HTERT RPE-1 (cell line): ENCODE data around the gene CAPN2.
"Not testable (repeated sequence)": the region's sequence is repeated elsewhere in the genome, so short reads cannot be mapped to it uniquely, and the experiment has no call there.

Experiments
- in situ Hi-C: fragments of 300-500 bp; cut with MboI; formaldehyde crosslinking; loops from 4 replicates; pipeline ENCODE4 v1.14.3; 2020; ENCODE audit warnings: low sequenced_read_pairs

CAPN2 gene

DNA sequence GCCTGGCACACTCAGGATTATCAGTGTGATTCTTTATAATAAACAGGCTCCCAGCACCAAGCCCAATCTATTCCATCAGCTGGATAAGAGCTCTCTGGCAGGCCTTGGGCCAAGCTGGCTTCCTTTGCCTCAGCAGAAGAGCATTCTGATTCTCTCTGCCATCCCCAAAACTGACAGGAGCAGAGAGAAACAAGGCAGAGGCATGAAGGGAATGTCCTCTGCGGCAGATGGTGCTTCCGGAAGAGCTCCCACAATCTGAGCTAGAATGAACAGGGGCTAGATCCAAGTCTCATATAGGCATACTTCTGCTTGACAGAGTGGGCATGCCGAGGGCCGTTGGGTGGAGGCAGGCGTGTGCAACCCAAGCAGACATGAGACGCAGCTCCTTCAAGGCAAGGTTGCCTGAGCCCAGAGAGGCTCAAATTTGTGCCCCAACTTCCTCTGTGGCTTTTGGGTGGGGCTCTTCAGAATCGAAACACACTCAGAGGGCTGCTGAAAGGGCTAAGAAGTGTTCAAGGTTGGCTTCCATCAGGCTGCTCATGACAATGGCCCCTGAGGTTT lies 4.0 kb downstream of the CAPN2 start:
- in situ Hi-C loops: no loop called here

DNA sequence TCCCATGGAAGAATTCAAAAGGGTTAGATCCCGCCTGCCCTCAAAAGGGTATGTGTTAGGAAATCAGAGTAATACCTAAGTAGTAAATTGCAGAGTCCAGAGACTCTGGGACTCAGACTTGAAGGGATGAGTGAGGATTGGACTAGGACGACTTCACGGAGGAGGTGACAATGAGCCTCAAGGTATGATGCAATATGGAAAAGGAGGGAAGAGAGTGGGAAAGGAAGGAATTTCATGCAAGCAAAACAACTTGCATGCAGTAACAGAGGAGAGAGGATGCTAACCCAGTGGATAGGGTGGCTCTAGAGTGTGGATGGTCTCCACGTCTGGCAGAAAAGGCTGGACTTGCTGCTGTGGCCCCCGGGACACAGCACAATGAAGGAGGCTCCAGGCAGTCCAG lies 4.8 kb downstream of the CAPN2 start:
- in situ Hi-C loops: no loop called here

DNA sequence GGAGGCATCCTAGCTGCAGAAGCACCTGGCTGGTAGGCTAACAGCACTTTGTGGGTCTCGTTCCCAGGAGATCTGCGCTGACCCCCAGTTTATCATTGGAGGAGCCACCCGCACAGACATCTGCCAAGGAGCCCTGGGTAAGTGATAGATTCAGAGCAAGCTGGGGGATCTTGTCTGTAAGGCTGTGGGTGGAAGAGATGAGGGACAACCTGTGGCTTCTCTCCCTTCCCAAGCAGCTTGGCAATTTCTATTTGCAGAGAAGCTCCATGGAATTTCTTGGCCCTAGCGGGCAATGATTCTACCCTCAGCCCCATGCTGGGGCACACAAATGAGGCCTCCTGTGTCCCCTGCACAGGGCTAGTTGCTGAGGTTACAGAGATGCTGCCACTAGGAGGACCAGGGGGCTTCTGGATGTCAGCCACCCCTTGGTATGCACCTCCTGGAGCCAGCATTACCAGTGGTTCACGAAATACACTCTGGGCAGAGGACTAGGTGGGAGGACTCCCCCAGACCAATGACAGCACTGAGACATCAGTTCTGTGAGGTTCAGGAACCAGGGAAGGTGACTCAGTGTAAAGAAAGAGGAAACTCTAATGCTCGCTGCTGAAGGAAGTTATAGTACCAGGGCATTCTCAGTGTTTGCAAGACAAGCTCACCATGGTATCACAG lies 5.5 kb downstream of the CAPN2 start:
- in situ Hi-C loops: no loop called here

DNA sequence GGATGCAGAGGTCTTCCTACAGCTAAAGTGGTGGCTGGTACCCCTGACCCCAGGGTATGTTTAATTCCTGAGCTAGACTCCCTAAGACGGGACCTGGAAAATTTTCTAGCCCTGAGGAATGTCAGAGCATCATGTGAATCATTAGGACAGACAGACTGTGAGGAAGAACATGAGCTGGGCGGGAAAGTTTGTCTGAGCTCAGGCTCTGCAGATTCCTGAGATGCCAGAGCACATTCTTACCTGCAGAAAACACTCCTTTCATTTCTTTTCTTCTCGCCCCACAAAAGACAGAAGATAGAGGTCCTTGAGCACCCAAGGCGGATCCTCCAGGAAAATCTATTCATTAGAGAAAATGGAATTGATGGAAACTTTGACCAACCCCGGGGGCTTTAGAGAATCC lies 6.5 kb downstream of the CAPN2 start:
- in situ Hi-C loops: no loop called here

DNA sequence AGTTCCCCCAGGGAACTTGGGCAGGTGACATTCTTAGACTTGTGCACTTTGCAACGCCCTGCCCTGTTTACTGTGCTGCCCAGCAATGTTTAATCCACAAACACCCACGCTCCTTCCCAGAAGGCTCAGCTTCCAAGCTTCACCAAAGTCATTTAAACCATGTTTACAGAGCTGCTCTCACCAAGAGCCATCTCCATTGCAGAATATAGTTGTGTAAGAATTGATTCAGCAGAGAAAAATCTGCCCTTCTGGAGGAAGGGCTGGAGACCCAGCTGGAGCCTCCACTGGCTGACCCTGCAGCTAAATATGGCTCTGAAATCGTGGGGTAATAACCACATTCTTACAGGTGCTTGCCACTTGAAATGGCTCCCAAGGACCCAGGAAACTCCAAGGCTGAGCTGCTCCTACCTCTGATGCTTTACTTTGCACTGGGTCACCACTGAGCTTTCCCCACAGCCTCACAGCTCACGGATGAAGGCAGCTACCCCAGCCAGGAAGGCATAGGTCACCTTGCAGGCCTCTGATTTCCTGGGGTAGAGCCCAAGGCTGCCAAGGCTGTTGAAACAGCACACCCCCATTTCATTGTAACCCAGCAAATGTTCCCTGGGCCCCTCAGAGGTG lies 8.7 kb downstream of the CAPN2 start:
- in situ Hi-C loops: no loop called here

DNA sequence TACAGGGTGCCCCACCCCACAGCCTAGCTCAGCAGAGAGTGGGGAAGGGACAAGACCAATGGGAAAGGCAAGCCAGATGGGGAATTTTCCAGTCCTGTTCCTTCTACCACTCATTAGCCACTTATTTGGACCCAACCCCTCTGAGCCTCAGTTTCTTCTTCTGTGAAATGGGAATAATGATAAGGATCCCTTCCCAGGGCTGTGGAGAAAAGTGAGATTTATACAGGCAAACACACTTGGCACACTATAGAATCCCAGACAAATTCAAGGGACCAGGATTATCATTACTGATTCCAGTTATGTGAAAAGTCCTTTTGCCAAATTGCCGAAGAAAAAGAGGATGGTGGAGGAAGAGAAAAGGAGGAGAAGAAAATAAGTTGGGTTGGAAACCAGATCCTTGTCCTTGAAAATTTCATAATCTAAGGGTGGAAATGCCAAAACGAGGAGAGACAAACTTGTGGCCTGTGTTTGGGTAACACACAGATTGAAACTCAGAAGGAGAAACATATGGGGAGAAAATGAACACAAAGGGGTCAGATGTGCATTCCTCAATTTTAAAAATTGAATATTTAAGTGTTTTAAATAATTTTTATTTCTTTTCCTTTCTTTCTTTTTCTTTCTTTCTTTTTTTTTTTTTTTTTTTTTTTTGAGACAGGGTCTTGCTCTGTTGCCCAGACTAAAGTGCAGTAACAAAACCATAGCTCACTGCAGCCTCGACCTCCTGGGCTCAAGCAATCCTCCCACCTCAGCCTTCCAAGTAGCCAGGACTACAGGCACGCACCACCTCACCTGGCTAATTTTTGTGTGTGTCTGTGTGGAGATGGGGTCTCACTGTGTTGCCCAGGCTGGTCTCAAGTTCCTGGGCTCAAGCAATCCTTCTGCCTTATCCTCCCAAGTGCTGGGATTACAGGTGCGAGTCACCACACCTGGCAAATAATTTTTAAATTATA lies 9.6 kb downstream of the CAPN2 start:
- in situ Hi-C loops: no loop called here

DNA sequence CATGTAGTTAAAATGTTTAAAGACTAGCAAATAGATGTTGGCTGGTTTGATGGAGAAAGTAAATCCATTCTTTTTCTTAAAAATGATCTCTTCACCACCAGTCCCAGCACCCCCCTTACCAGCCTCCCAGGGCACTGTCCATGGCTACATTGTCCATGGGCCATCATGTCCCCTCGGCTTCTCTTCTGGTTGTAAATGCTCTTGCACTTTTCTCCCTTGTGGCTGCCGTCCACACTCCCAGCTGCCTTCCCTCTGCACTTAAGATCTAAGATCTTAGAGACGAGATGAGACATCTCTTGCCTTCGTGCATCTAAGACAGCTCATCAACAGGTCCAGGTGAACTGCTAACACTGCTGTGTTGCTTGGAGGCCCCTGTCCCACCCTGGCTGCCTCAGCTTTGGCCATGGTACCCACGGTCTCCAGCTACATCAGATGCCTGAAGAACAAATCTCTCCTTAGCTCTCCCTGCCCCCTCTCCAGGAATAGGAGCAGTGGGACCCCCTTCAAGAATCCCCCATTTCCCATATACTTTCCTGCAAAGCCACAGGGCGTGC lies 11.1 kb downstream of the CAPN2 start:
- in situ Hi-C loops: no loop called here

DNA sequence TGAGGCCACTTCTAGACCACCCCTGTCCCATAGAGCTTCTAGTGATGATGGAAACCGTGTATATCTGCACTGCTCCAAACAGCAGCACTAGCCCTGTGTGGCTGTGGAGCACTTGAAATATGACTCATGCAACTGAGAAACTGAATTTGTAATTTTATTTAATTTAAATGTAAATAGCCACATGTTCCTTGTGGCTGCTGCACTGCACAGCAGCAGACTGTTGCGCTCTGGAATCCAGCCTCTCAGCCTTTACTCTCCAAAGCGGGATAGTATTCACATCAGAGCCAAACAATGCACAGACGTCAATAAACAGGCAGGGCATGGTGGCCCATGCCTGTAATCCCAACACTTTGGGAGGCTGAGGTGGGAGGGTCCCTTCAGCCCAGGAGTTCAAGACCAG lies 12.0 kb downstream of the CAPN2 start:
- in situ Hi-C loops: no loop called here

DNA sequence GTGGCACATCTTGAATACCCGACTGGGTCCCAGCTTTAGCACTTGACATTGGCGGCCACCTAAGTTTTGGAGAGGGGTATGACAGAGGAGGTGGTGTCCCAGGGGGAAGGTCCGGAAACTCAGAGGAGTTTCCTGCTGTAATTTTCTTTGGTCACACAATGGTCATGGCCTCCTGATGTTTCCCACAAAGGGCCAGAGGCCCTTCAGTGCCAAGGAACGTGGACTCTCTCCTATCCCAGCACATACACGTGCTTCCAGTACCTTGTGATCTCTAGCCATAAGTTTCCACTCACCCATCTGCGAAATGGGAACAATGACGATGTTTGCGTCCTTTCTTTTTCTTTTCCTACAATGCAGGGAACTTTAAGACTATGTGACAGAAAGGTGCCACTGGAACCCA lies 13.2 kb downstream of the CAPN2 start:
- in situ Hi-C loops: no loop called here

DNA sequence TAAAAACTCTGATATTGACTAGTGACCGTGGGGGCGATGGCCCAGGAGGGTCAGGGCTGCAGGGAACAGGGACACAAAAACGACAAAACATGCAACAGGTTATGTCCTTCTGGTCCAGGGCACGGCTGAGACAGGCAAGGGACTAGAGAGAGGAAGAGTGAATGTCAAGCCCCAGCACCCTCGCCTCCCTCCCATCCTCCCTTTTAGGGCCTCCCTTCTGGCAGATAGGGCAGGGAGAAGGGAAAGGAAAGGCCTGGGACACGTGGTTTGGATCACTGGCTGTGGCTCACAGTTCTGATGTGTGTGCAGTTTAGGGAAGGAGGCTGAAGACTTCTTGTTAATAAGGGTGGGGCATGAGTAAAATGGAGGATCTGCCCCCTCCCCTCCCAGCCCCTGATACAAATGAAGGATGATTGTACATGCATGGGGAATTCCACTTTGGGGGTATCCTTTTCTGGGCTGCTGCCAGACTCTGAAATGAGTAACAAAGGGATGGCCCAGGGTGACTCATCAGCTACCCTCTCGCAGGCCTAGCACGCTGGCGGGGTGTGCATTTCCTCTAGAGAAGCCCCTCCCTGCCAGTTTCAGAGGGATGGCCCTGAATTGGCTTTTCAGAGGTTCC lies 14.2 kb downstream of the CAPN2 start:
- in situ Hi-C loops: no loop called here

DNA sequence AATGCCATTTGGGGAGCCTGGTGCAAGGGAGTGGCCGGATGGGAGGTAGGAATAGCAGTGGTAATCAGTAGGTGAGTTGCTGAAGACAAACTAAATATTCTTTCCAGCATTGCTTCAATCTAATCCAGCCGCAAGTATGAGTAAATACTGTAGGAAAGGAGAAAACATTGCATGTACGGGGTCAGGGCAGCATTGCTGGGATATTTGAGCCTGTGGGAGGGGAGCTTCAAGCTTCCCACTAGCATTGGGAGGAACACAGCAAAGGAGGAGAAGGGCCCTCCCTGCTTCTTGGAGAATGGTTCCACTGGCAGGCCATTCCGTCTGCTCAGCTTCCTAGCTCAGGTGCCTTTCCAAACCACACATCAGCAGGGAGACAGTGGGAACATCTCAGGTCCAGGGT lies 15.2 kb downstream of the CAPN2 start:
- in situ Hi-C loops: no loop called here

DNA sequence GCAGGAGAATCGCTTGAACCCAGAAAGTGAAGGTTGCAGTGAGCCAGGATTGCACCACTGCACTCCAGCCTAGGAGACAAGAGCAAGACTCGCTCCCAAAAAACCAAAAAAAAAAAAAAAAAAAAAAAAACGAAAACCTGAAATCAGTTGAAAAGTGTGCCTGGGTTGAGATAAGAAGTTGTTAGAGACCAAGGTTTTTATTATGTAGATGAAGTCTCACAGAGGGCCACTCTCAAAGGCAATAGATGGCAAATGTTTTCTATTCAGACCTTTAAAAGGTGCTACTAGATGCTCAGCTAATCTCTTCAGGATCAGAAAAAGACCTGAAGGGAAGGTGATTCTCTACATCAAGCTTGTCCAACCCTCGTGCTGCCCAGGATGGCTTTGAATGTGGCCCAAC lies 17.6 kb downstream of the CAPN2 start:
- in situ Hi-C loops: no loop called here

DNA sequence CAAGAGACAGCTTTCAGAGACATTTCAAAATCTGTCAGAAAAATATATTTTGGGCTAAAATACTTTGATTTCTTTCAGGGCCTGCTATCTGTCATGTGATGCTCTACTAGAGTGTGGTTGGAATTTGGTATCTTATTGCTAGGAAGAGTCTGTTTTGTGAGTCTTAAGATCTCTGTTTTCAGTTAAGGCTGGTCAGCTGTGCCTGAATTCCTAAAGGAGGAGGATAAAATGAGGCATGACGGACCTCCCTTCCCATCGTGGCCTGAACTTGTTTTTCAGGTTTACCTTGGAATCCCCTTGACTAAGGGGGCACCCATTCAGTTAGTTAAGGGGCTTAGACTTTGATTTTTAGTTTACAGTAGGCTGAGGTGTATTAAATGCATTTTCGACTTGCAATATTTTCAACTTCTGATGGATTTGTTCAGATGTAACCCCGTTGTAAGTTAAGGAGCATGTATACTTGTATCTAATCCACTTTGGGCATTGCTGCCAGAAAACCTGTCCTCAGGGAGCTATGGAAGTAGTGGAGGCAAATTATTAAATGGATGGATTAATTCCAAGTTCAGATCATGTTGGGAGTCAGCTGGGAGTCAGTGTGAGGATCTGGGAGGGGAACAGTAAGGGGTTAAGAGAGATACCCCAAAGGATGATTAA lies 18.3 kb downstream of the CAPN2 start:
- in situ Hi-C loops: no loop called here

DNA sequence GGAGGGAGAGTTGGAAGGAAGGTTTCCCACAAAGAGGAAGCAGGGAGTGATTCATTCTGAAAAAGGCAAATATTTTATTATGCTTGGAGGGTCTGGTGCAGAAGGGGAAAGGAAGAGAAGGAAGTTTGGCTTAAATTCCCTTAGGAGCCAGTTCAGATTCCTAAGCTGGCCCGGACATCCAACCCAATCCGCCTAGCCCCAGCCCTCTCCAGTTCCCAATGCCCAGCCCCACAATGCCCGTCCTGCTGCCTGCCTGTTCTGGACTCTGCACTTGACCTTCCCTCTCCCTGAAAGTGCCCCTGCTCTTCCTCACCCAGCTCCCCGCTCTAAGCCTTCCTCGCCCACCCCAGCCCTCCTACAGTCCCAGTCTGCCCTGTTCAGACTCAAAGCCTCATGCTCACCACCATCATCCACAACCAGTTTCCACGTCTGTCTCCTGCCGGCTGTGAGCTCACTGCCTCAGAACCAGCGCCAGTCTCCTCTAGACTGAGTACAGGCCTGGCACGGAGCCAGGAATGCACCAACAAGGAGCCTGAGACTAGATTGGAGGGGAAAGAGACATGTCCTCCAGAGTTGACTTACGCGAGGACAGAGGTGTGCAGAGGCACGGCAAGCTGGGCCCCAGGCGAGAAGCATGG lies 18.9 kb downstream of the CAPN2 start:
- in situ Hi-C loops: no loop called here

DNA sequence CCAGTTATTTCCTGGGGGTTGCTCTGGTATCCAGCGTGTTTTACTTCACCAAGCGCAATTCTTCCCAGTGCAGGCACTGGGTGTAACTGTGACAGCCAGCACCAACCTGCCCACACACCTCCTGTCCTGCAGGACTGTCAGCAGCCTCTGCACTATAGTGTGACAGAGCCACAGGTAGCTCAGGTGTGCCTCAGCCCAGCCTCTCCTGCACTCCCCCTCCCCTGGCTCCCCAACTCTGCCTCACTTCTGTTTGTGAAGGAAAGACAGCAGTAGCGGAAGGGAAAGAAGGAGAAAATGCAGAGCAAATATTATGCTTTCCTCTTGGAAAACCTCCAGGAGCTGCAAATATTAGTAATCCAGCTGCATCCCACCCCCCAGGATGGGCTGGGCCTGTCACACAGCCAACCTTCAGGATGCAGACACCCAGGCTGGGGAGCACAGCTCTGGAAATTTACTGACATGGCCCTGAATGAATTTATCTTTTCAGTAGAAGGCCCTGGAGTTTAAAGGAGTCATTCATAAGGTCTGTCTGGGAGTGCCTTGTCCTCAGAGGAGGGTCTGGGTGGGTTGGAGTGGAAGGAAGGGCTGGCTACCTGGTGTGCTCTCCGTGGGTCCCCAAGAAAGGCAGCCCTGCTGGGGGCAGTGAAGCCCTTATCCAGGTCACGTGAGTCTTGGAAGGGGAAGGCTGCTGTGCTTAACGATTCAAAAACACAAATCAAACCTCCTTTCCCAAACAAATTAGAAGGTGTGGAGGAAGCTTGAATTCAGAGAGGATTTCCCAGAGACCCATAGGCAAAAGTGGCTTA lies 20.9 kb downstream of the CAPN2 start:
- in situ Hi-C loops: no loop called here

DNA sequence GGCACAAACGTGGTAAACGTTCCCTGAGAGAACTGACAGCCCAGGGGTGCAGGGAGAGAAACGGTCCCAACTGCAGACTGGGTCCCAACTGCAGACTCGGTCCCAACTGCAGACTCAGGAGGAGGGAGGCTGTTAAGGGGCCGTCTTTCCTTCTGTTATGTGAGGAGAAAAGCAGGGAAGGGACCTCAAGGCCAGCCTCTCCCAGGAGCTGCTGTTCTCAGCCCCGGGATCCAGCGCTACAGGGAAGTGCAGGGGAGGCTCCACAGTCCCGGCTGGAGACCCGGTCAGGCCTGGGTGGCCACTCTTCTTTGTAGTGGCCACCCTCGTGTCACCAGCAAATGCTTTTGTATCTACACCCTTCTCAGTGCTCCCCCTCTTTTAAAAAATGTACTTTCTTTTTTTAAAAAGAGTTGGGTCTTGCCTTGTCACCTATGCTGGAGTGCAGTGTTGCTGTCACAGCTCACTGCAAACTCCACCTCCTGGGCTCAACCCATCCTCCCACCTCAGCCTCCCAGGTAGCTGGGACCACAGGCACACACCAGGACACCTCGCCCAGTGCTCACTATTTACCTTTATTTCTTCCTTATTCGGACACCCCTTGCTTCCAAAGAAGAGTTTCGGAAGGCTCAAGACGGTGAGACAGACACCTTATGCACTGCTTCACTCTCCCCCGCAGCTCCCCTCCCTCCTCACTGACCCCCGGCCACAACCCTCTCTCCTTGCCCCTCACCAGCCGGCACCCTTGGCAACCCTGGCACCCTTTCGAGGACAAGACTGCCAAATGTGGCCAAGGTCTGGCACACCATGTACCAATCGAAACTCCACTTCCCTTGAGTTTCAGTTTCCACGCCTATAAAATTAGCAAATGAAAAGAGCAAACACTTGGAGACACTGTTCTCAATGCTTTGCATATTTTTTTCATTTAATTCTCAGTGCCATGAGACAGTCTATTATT lies 21.8 kb downstream of the CAPN2 start:
- in situ Hi-C loops: no loop called here

DNA sequence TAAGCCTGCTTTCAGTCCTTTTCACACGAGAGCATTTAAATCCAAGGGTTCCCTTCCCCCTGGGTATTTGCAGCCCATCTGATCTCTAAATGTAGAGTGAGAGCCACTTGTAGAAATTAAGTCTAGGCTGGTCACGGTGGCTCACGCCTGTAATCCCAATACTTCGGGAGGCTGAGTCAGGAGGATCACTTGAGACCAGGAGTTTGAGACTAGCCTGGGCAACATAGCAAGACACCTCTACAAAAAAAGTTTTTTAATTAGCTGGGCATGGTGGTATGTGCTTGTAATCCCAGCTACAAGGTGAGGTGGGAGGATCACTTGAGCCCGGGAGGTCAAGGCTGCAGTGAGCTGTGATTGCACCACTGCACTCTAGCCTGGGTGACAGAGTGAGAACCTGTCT lies 24.3 kb downstream of the CAPN2 start:
- in situ Hi-C loops: not testable (repeated sequence)

DNA sequence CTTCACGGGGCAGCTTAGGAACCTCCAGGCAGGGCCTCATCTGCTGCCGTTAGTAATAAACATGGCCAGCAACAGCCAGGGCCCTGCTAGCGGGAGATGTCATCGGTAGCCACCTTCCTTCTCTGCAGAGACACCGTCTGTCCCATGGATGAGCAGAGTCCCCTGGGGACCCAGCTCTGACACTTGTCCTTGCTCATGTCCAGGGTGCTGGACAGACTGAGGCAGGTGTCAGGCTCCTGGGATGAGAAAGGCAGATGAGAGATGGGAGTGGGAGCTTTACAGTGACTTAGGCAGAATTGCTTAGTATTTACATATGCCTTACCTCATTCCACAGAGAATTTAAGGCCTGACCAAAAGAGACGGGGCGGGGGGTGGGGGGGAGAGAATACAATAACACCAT lies 25.0 kb downstream of the CAPN2 start:
- in situ Hi-C loops: no loop called here
